ENCODE measurements around the gene LMOD3.

Gene LMOD3

DNA sequence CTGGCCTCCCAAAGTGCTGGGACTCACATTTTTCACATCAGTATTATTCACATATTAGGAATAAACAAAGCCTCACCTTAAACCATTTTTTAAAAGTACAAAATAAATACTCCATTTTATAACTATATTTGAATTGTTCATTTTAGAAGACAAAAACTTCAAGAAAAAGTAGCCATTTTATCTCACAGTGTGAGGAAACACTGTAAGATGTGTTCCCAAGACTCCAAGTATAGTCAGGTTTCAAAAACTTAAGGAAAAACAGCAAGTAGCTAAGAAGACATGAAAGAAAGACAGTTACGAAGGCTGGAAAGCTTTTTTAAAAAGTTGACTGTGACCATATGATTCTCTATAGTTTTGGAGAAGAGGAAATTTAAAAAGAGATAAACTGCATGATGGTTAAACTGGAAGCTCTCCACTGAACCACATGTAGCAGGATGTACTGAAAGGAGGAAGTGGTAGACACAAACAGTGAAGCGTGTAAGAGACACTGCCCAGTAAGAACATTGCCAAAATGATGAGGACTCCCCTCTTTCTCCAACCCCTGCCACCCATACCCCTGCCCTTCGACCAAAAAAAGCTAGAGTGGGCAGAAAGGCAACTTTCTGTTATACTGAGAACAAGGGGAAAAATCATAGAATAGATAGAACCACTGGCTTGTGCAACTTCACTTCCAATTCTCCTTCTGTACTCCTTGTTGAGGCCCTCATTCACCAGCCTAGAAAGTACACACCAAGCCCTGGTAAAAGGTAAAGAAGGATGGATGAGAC, 64.0 kb downstream of the LMOD3 start:
- no peak for DNase-seq (ENCODE audit: low spot score)
